ENCODE data around the gene SLC15A5.

The SLC15A5 gene

GRCh38 chr12:16277585-16277984 lies at the start of gene SLC15A5:
Gene SLC15A5, minus strand, starts transcription at chr12:16277685. Its CDS starts 0 bp downstream, at chr12:16277685.
- no peak for DNase-seq

- no peak for DNase-seq
Measured at GRCh38 chr12:16325426-16325825, 47.9 kb upstream of the SLC15A5 start.

DNA sequence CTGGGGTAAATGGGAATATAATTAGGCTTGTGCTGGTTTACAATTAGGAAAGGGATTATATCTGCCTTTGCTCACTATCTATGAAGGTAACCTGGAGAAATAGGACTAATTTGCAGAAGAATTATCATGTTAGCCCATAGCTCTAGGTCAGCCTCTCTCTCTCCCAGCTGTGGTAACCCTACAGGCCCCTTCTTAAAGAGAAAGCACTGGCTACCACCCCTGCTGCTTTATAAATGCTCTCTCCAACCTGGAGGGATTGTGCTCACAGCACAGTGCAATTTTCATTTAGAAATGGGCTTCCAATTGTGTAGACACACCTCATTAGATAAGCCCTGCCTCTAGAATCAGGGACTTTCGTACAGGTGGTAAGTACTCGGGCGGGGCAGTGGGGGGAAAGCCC lies 47.3 kb upstream of the SLC15A5 start:
- no peak for DNase-seq

DNA sequence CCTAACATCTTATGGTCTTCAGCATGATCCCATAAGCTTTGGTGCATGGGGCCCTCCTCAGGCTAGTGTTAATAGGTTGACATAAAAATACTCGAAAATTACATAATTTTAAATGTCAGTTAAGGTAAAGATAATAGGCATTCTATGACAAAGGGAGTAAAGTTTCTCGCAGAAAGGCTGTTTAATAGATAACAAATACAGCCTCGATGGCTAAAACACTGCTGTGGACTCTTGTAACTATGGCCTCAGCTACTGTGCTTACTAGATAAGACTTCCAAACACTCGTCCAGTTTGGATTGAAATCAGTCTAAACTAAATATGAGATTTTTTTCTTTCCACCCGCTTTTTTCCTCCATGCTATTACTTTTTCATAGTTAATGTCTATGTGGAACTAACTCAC lies 46.8 kb upstream of the SLC15A5 start:
- DNase-seq = no peak

DNA sequence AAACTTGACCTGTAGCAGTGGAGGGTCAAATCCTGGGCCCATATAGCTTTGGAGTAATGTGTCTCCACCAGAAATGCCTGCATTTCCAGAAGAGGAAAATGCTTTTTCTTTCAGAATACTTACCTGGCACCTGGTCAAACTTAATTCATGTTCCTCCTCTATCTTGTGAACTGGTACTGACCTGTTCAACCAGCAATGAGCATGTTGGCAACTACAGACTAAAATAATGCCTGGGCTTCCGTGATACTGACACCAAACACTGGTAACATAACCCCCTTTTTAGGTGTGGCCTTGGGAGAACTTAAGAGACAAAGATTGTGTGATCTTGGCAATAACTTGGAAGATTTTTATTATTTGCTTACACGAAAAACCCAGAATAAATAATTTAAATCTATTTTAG lies 46.2 kb upstream of the SLC15A5 start:
- no peak for DNase-seq

DNA sequence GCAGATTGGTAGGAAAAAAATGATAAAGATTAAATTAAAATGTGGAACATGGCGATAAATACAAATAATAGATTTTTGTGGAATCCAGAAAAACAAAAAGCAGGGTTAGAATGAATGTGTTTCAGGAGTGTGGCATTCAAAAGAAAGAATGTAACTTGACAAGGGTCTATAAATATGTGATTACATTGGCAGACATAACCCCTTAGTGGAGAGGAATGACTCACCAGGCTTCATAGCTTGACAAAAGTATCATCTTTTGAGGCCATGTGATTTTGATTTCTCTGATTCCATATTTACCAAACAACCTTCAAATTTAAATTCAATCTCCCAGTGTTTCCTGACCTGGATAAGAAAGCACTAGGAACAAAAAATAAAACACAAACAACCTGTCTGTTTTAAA lies 45.5 kb upstream of the SLC15A5 start:
- no peak for DNase-seq

GRCh38 chr12:16310934-16311333 lies 33.4 kb upstream of the SLC15A5 start:
- no peak for DNase-seq

DNA sequence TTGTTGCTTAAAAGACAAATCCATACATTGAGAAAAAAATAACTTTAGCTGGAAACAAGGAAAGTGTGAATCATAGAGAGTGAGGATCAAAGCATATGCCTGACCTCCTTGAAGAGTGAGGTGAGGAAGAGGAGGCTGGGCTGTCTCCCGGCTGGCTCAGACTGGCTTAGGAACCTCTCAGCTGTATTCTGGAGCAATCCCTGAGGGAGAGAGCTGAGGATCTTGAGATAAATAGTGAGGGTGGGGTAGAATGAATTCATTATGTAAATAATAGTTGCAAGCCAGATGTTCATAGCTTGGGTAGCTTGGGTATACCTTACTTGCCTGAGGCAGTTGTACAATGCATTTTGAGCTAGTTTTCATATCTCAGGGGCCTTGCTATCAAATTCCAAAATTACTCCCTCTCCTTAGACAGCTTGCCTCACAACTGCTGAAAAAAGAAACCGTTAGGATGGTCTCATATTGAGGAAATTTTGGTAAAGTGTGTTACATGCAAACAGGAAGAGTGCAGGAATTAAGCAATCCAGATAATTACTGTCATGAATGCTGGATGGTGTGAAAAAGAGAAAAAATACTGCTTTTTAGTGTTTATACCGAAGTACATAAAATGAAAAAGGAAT lies 30.5 kb upstream of the SLC15A5 start:
- DNase-seq = peak; percentile 4

DNA sequence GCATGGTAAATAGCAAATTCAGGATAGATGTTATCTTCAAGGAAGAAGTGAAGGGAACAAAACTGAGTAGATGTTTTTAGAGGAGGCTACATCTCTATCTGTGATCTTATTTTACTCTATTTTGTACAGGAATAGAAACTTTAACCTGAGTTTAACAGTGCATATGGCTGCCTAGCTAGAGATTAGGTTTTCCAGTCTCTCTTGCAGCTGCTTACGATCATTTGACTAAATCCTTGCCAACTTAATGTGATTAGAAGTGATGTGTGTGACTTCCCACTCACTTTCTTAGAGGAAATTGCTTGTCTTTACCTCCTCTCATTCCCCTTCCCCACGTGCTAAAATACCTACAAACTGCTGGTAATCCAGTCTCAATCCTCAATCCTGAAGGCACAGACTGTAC lies 26.5 kb upstream of the SLC15A5 start:
- no peak for DNase-seq

- no peak for DNase-seq
Measured at GRCh38 chr12:16300736-16301135, 23.3 kb upstream of the SLC15A5 start.

DNA sequence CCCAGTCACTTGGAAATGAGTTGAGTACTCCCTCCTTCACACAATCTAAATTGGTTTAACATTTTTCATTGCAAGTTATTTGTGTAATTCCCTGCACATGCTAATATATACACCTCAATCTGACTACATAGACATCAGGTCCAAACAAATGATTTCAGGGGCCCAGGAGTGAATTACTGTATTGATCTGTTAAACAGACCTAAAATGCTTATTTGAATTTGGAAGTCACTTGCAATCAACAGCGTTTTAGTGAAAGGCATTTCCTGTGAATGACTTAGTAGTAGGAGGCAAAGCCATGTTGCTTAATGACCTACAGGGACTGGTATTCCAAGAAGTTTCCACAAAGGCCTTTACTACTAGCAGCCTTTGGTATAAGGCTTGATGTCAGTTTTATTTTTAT lies 22.6 kb upstream of the SLC15A5 start:
- DNase-seq = no peak

DNA sequence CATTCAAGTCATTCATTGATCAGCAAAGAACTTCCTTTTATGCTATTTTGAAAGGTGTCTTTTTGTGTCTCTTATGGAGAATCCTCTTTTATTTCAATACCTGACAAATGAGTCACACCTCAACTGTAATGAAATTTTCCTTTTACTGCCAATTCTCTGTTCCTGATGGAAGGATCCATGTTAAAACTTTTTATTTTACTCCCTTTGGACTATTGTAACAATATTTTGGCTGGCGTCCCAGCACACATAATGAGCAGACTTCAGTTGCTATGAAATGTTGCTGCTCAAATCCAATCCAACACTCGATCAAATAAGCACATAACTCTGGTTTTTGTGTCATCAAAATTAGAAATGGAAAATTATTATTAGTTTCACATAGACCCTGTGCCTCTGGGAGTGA lies 21.9 kb upstream of the SLC15A5 start:
- no peak for DNase-seq

DNA sequence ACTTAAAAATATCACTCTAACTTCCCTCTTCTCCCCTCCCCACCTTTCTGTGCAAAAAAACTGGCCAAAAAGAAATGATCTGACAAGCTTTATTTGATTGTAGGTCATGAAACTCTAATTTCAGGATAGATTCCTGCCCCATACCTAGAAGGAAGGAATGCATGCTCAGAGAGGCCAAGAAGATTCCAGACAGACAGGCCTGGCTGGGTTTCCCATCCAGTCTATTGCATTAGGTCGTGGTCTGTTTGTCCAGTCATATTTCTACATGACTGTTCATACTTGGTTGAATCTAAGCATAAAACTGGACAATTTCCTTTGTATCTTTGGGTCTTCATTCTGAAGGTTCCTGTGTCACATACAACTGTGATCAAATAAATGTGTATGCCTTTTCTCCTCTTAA lies 20.0 kb upstream of the SLC15A5 start:
- no peak for DNase-seq

DNA sequence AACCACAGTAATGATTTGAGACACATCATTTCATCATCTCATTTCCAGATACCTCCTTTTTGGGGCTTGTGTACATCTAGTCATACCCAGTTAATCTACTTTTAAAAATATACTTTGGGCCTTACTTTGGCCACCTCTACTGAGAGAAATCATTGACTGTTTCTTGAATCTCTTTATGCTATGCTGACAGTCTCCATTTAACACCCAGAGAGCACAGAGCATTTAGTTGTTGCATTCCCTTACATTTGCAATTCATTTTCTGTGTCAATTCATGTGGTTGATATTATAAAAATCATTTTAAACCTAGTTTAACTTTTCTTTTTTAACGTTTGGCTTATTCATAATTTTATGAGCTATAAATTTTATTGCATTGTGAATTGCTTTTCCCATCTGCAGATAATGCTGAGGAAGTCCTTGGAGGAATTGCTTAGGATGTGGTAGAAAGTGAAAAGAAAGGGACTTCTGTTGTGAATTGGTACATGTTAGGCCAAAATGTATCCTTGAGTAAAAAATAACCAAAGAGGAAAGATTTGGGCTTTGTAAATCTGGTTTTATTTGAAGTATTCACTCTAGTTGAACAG lies 17.0 kb upstream of the SLC15A5 start:
- DNase-seq = no peak

- no peak for DNase-seq
Measured at GRCh38 chr12:16291032-16291431, 13.5 kb upstream of the SLC15A5 start.

GRCh38 chr12:16285586-16285985 lies 8.1 kb upstream of the SLC15A5 start:
- no peak for DNase-seq

GRCh38 chr12:16282978-16283377 lies 5.5 kb upstream of the SLC15A5 start:
- no peak for DNase-seq

DNA sequence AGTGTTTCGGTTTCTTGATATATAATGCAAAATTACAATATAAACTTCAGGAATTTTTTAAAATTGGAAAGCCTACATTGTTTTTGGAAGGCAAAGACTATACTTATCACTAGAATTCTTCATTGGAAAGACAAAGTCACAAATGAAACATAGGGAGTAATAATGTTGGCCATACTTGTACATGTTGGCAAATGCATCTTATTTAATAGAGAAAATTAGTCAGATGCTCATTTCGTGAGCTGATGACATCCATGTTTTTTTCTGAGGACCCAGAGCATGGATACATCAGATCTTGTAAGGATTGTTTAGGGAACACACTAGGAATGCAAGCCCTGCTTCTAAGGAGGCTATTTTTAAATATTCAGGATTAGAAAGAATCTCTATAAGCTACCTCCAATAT lies 4.6 kb upstream of the SLC15A5 start:
- DNase-seq = no peak

DNA sequence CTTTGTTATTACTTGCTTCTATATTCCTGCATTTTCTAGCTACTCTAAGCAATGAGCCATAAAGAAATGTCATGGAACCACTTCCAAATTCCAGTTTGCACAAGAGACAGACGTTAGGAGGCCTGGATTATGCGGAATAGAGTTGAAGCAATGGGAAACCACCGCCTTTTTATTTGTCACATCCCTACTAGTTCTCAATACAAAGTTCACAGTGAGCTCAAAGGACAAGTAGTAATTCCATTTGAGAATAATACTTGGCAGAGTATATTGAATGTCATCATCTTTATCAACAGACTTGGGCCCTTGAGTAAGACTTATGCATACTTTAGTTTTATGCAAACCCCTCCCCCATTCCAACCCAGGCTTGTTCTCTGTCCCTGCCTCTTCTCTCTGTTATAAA lies 3.7 kb upstream of the SLC15A5 start:
- no peak for DNase-seq

- DNase-seq = no peak
Measured at GRCh38 chr12:16272222-16272621, 5.3 kb downstream of the SLC15A5 start.

GRCh38 chr12:16271062-16271461 lies 6.4 kb downstream of the SLC15A5 start:
- no peak for DNase-seq

GRCh38 chr12:16269946-16270345 lies 7.5 kb downstream of the SLC15A5 start:
- no peak for DNase-seq

- DNase-seq = no peak
Measured at GRCh38 chr12:16266085-16266484, 11.4 kb downstream of the SLC15A5 start.

DNA sequence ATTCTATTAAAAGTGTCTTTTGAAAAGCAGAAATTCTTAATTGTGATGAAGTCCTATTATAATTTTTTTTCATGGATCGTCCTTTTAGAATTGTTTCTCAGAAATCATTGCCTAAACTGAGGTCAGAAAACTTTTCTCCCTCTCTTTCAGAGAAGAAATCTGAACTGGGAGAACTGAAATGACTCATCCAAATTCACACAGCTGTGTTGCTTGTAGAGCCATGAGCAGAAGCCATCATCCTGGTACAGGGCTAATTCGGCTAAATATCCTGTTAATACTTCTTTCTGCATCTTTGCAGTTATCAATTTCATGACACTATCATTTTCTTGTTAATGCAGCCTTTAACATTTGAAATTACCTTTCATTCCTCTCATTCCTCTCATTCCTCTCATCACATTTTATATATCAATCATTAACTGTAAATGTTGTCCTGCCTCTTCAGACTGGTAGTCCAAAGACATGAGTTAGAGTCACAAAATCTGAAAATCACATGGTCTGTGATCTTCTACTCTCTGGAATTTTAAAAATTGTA lies 15.5 kb downstream of the SLC15A5 start:
- no peak for DNase-seq

GRCh38 chr12:16260206-16260605 lies 17.3 kb downstream of the SLC15A5 start:
- DNase-seq = no peak

Measured in hematopoietic multipotent progenitor cell treated with erythropoietin and hydrocortisone succinate and interleukin-3 and kit ligand, for 6 days (in vitro differentiated cells).